Astrocyte (in vitro differentiated cells and primary cell): ENCODE results near the gene CELF3. TPM values are rescaled to one million over a fixed set of nuclear protein-coding genes. Genes with fewer than 3 reads are reported as not detected.

Experiments
- DNase-seq: peaks from one replicate; pipeline ENCODE4 v3.0.0-alpha.2; 2010; ENCODE audit warnings: low read depth
- FAIRE-seq: peaks from 2 replicates; lab custom pipeline; 2011; peaks lifted over from hg19 to GRCh38; lab: Jason Lieb, UNC
- H2AFZ ChIP-seq: 2 replicates; pipeline ENCODE4 v1.6.0; 2012; ENCODE audit warnings: low read depth, low read length, inconsistent platforms
- H3K27ac ChIP-seq: 2 replicates; pipeline ENCODE4 v1.5.1; 2011; ENCODE audit warnings: low read depth, low read length, inconsistent platforms
- H3K27me3 ChIP-seq: 2 replicates; pipeline ENCODE4 v1.6.0; 2011; ENCODE audit warnings: low read length, inconsistent platforms; ENCODE audit not compliant: insufficient read depth
- H3K36me3 ChIP-seq: 2 replicates; pipeline ENCODE4 v1.5.1; 2011; ENCODE audit warnings: low read length, inconsistent platforms; ENCODE audit not compliant: insufficient read depth
- H3K4me1 ChIP-seq: 2 replicates; pipeline ENCODE4 v1.5.1; 2011; ENCODE audit warnings: low read length, inconsistent platforms; ENCODE audit not compliant: insufficient read depth
- H3K4me2 ChIP-seq: 2 replicates; pipeline ENCODE4 v1.6.0; 2012; ENCODE audit warnings: low read length, inconsistent platforms
- H3K4me3 ChIP-seq: 2 replicates; pipeline ENCODE4 v1.5.1; 2011; ENCODE audit warnings: low read depth, mild to moderate bottlenecking, low read length, inconsistent platforms; ENCODE audit not compliant: insufficient read depth
- H3K79me2 ChIP-seq: 2 replicates; pipeline ENCODE4 v1.6.0; 2012; ENCODE audit warnings: mild to moderate bottlenecking, low read length, inconsistent platforms; ENCODE audit not compliant: insufficient read depth
- H3K9ac ChIP-seq: 2 replicates; pipeline ENCODE4 v1.6.0; 2012; ENCODE audit warnings: mild to moderate bottlenecking, low read length, inconsistent platforms
- H3K9me3 ChIP-seq: 2 replicates; pipeline ENCODE4 v1.5.1; 2012; ENCODE audit warnings: low read depth, mild to moderate bottlenecking, low read length, inconsistent platforms; ENCODE audit not compliant: insufficient read depth
- H4K20me1 ChIP-seq: 2 replicates; pipeline ENCODE4 v1.6.0; 2012; ENCODE audit warnings: low read length, inconsistent platforms; ENCODE audit not compliant: insufficient read depth
- H3K27ac Mint-ChIP-seq: one replicate; pipeline ENCODE4 v1.8.0; 2021; ENCODE audit warnings: mild to moderate bottlenecking, mixed read lengths; ENCODE audit not compliant: unreplicated experiment
- H3K27me3 Mint-ChIP-seq: one replicate; pipeline ENCODE4 v1.8.0; 2021; ENCODE audit warnings: low read depth, mixed read lengths; ENCODE audit not compliant: unreplicated experiment
- H3K36me3 Mint-ChIP-seq: one replicate; pipeline ENCODE4 v1.8.0; 2021; ENCODE audit warnings: low read depth, mixed read lengths; ENCODE audit not compliant: unreplicated experiment
- H3K4me1 Mint-ChIP-seq: one replicate; pipeline ENCODE4 v1.8.0; 2021; ENCODE audit warnings: low read depth, mixed read lengths; ENCODE audit not compliant: unreplicated experiment
- H3K4me3 Mint-ChIP-seq: one replicate; pipeline ENCODE4 v1.8.0; 2021; ENCODE audit warnings: mild to moderate bottlenecking, moderate library complexity, mixed read lengths; ENCODE audit not compliant: unreplicated experiment
- H3K9me3 Mint-ChIP-seq: one replicate; pipeline ENCODE4 v1.8.0; 2021; ENCODE audit warnings: mild to moderate bottlenecking, mixed read lengths; ENCODE audit not compliant: unreplicated experiment
- CTCF ChIP-seq: IDR thresholded peaks from 2 replicates; pipeline ENCODE4 v1.5.1; 2011; ENCODE audit warnings: low read depth, mild to moderate bottlenecking, inconsistent platforms, low read length, moderate library complexity; ENCODE audit not compliant: insufficient read depth
- EZH2 ChIP-seq: IDR thresholded peaks from 2 replicates; pipeline ENCODE4 v1.6.1; 2012; ENCODE audit warnings: mild to moderate bottlenecking, low read length, inconsistent platforms; ENCODE audit not compliant: insufficient read depth
- total RNA-seq: library from RNA; stranded (reverse); gene quantifications from 2 replicates; pipeline ENCODE4 v1.2.1, GENCODE V29; 2021

Gene CELF3
- total RNA-seq, 1 donor from 2014 or later: not detected

- Mint-ChIP-seq H3K4me3 (no peak overlapping the region), H3K36me3 (no peaks in the 10 kb centered on the region), H3K9me3 (no peaks in the 10 kb centered on the region), H3K27ac (no peak overlapping the region), H3K27me3 (peaks cover 56% of the 10 kb centered on the region), H3K4me1 (peaks cover 1% of the 10 kb centered on the region)
- H3K9me3 ChIP-seq: no peaks in the 10 kb centered on the region
- no peak for TF ChIP-seq EZH2
- TF ChIP-seq CTCF: no peak
- no peaks in the 10 kb centered on the region for H3K79me2 ChIP-seq
- DNase-seq (peak; percentile 63), FAIRE-seq (no peak)
- H3K9ac ChIP-seq: peak overlapping the region; percentile 28
- no peaks in the 10 kb centered on the region for H4K20me1 ChIP-seq
- H3K4me3 ChIP-seq: peak overlapping the region; percentile 18
- peak overlapping the region; percentile 76 for H3K4me2 ChIP-seq
- H3K27me3 ChIP-seq: peaks cover 41% of the 10 kb centered on the region
- no peaks in the 10 kb centered on the region for H3K4me1 ChIP-seq
- no peaks in the 10 kb centered on the region for H3K36me3 ChIP-seq
- peak overlapping the region; percentile 39 for H2AFZ ChIP-seq
- no peak overlapping the region for H3K27ac ChIP-seq
These were observed 11.8 kb upstream of the CELF3 start for GRCh38 chr1:151728151-151729054.

- Mint-ChIP-seq H3K27ac (no peak overlapping the region), H3K27me3 (peaks cover 55% of the 10 kb centered on the region), H3K36me3 (no peaks in the 10 kb centered on the region), H3K9me3 (no peaks in the 10 kb centered on the region), H3K4me1 (peaks cover 16% of the 10 kb centered on the region), H3K4me3 (no peak overlapping the region)
- Histone ChIP-seq H3K4me1 (peaks cover 5% of the 10 kb centered on the region), H4K20me1 (no peaks in the 10 kb centered on the region), H3K4me3 (no peak overlapping the region), H3K4me2 (no peak overlapping the region), H3K27ac (no peak overlapping the region), H3K9me3 (no peaks in the 10 kb centered on the region), H3K79me2 (no peaks in the 10 kb centered on the region), H3K36me3 (no peaks in the 10 kb centered on the region), H3K27me3 (peaks cover 68% of the 10 kb centered on the region), H2AFZ (no peak overlapping the region), H3K9ac (no peak overlapping the region)
- DNase-seq: no peak
- TF ChIP-seq EZH2 (no peak), CTCF (no peak)
- no peak for FAIRE-seq
These were observed 7.2 kb upstream of the CELF3 start for GRCh38 chr1:151723726-151724370.
